HG03095 (cell line): ENCODE data around the gene ZNF732.
"Not testable (repeated sequence)": the region's sequence is repeated elsewhere in the genome, so short reads cannot be mapped to it uniquely, and the experiment has no call there.

Source experiments
- ATAC-seq: cut with Tn5 transposase; IDR thresholded peaks from one replicate; pipeline ENCODE4 v1.9.1; 2021; ENCODE audit warnings: moderate library complexity; ENCODE audit not compliant: unreplicated experiment

The ZNF732 gene

DNA sequence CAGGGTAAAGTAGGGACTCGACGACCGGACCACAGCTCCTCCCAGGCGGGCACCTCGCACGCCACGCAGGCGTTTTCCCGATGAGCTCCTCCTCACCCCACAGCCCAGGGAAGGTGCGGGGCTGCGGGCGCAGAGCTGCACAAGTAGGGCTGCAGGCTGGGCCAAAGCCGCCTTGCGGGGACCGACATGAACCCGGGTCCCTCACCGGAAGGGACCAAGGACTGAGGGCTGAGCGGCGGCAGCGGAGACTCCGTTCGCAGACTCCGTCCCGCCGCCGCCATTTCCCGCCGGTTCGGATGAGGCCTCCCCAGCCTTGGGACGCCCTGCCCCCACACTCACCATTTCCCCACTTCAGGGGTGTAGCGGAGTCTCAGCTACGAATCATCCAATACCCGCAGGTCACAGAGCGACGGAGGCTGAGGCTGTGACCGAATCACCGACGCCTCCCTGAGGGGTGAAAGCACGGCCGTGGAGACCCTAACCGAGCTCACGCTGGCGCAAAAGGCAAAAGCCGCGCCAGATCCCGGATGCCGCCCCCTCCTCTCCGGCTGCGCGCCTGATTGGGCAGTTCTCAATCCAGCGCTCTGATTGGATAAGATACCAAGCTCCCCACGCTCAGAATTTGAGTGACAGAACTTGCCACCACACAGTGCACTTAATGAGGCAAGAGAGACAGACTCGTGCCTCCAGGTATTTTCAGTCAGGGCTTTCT lies at the start of gene ZNF732:
Gene ZNF732, minus strand, starts transcription at position 506 of the 712 bp plus-strand sequence. Its CDS starts 164 bp downstream, at position 342.
- ATAC-seq = no peak

DNA sequence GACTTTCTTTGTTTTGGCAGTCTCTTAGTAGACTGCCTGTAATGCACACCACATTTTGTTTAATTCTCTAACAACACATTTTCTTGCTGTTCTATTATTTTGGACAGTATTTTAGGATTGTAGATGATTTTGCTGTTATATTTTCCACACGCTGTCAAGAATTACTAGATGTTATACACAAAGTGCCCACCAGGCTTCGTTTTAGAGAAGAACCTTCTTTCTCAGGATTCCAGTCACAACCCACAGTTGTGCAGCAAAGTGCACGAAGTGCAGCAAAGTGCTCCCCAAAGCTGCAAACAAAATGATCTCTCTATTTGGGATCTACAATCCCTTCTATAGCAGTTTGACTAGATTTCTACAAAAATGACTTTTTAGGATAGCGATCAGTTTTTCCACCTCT lies 34.7 kb upstream of the ZNF732 start:
- no peak for ATAC-seq

DNA sequence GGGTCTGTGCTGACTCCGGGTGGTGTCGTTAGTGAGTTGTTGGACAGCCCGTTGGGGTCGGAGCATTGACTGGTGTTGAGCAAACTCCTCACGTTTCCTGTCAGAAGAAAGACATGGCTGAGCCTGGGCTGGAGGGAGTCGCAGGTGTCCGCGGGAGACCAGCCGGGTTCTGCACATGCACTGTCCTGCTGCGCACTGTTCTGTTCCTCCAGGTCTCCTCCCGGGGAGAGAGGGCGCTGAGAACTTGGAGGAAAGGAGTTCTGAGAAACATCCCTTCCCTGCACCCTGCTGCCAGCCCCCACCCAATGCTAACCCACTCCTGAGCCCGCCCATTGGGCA lies 33.5 kb upstream of the ZNF732 start:
- no peak for ATAC-seq

DNA sequence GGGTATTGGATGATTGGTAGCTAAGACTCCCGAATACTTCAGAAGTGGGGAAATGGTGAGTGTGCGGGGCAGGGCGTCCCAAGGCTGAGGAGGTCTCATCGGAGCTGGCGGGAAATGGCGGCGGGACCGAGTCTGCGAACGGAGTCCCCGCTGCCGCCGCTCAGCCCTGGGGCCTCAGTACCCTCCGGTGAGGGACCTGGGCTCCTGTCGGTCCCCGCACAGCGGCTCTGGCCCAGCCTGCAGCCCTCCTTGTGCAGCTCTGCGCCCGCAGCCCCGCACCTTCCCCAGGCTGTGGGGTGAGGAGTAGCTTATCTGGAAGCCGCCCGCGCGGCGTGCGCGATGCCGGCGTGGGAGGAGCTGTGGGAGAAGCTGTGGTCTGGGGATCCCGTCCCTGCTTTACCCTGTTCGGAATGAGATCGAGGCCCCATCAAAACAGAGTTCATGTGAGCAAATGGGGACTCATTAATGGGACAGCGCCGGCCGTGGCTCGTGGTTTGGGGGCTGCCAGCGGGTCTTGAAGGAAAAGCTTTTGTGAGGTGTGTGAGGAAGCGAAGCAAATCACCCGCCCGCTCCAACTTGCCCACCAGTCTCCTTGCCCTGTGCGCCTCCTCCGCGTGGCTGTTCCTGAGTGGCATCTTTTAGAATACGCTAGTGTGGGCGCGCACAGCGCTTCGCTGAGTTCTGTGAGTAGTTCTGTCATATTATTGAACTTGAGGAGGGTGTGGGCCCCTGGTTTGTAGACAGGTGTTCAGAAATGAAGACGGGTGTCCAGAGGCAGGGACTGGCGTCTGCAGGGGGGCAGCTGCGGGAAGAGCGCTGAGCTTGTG lies 32.9 kb upstream of the ZNF732 start:
- ATAC-seq = peak; percentile 29

DNA sequence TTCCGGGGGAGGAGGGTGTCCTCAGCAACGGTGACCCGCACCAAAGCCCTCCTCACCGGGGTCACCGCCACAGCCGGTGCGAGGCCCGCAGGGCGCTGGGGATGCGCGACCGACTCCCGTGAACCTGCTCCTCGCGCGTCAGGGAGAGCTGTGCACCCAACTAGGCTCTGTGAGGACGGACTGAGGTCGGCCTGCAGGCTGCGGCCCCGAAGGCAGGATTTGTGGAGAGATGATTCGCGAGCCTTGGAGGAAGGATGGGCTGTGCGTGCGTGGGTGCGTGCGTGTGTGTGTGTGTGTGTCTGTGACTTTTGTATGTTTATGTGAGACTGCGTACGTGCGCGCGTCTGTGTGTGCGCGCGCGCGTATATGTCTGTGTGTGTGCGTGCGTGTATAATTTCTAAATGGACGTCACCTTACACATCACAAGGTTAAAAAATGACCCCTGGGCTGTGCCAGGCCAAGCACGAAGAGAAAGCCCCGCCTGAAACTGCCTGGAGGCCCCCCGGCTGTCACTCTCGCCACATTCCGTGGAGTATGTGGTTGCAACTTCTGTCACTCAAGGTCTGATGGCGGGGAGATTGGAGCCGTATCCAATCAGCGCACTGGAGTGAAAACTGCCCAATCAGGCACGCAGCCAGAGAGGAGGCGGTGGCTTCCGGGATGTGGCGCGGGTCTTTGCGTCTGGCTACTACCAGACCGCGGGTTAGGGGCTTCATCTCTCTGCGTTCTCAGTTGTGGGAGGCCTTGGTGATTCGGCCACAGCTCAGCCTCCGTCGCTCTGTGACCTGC lies 32.1 kb upstream of the ZNF732 start, which contains the start of gene ZNF141:
Gene ZNF141, plus strand, starts transcription at position 672 of the 789 bp plus-strand sequence. CDS start 170 bp downstream, outside the sequence.
- peak; percentile 94 for ATAC-seq

DNA sequence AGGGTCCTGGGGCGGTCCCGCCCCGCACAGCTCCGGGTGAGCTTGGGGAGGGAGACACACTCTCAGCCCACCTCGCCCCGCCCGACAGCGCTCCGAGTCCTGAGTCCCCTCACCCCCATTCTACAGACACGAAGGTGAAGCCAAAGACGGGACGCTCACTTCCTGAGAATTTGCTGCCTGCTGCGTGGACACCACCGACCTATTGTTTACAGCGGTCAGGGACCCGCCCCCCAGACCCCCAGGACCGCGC lies 31.5 kb upstream of the ZNF732 start:
- ATAC-seq = no peak

DNA sequence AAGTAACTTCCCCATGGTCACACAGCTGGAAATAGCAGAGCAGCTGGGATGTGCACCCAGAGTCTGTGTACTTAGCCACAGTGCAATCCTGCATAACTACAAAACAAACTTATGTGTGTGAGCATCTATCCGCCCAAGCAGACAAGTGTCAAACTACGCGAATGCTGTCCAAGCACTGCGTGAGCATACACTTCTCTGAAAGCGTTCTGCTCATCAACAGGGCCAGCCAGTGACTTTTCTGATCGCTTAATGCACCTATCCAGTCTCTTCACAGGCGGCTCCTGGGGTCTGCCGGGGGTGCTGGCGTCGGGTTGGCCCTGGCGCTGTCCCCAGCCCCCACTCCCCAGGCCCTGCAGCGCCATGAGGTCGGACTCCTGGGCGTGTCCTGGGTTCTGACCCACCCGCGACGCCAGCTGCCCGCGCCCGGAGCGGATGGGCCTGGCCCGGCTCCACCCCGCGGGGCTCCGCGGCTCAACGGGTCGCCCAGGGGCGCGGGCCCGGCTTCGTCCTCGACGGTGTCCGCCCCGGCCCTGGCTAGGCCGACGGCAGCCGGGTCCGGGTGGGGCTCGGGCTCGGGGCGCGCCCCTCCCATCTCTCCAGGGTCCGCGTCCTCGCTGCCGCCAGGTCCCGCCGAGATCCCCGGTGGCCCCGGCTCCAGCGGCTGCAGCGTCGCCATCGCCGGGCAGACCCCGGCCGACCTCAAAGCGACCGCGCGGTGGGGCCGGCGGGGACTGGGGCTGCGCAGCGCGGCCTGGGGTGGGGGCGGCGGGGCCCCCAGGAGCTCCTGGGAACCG lies 31.0 kb upstream of the ZNF732 start:
- no peak for ATAC-seq

DNA sequence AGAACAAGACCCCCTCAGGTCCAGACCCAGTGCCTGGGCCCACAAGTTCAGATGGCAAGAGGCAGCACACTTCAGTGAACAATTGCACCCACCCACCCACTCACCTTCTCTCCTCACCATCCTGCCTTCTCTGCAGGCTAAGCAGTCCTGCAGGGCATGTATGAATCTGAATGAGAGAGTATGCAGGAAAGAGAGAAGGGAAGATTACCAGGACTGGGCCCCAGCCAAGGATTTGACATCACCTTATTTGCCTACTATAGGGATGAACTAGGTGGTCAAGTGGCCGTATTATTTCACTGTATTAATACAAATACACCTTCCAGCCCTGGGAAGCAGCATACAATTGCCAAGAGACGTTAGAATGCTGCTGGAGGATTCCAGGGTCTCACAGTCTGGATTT lies 30.2 kb upstream of the ZNF732 start:
- ATAC-seq = no peak

DNA sequence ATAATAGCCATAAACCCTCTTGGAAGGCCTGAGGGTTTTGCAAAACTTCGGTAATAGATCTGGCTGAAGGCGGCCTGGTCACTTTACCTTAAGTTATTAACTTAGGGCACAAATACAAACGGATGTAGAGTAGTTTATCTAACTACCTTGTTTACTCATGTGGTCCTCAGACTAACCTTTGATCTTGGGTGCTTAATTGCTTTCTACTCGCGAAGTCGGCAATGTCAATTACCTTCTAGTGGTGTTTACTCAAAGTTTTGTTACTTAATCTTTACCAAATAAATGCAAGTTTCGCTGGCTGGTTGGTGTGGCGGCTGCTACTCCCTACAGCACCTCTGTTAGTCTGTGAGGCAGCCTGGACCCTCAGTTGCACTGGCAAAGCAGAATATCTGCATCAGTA lies 23.5 kb upstream of the ZNF732 start:
- ATAC-seq = no peak

DNA sequence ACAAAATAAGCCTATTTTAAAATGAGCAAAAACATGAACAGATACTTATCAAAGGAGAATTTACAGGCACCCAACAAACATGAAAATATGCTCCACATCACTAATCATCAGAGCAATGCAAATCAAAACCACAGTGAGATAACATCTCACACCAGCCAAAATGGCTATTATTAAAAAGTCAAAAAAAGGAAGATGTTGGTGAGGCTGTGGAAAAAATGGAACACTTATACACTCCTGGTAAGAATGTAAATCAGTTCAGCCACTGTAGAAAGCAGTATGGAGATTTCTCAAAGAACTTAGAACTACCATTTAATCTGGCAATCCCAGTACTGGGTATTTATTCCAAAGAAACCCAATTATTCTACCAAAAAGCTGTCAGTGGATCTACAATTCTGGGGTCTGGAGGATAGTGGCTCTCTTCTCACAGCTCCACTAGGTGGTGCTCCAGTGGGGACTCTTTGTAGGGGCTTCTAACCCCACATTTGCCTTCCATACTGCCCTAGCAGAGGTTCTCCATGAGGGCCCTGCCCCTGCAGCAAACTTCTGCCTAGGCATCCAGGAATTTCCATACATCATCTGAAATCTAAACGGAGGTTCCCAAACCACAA lies 9.1 kb upstream of the ZNF732 start:
- ATAC-seq = no peak

DNA sequence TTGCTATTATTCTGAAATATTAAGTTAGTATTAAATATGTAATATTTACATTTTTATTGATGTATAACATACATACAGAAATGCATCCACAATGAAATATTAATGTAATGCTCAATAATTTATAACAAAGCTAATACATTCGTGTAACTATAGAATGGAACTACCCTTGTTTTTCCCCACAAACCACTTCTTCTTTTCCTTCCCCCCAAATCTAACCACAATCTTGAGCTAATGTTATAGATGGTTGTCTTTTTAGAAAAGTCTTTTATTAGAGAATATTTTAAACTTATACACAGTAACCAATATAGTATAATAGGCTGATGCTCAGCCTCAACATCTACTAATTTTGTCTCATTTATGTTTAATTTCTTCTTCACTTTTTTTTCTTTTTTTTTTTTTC lies 4.5 kb upstream of the ZNF732 start:
- ATAC-seq = no peak

DNA sequence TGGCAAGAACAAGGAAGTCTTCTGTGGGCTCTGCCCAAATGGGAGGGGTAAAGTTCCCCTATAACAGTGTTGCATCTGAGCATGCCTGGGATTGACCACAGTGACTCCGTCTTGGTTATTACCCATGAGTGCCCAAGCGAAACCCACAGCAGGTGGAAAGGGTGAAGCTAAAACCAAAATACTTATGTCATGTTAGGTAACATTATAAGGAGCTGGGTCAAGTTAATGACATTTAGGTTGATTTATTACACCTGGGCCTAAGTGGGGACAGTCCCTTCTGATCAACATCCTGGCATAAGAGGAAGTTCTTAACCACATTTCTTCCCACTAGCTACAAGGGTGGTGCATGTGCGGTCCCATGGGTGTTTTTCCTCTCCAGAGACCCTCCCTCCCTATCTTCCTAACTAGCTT lies 1.3 kb upstream of the ZNF732 start:
- ATAC-seq = peak; percentile 67

DNA sequence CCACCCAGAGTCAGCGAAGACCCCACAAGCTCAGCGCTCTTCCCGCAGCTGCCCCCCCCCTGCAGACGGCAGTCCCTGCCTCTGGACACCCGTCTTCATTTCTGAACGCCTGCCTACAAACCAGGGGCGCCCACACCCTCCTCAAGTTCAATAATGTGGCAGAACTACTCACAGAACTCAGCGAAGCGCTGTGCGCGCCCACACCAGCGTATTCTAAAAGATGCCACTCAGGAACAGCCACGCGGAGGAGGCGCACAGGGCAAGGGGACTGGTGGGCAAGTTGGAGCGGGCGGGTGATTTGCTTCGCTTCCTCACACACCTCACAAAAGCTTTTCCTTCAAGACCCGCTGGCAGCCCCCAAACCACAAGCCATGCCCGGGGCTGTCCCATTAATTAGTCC lies 758 bp downstream of the ZNF732 start:
- ATAC-seq = not testable (repeated sequence)

DNA sequence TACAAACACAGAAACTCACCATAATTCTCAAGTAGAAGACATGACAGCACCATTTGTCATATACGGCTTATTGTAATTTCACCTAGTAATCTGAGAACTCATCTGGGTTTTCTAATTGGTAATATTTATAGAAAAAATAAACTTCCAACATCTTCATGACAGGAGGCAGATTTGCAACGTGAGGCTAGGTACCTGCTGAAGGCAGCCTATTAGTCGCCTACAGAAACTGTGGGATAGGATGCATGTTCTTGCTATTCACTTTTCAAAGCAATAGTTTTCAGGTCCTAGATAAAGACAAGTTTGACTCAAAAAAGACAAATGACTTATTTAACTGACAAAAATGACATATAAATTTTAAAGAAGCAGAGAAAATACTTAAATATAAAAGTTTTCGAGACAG lies 2.9 kb downstream of the ZNF732 start:
- ATAC-seq = no peak

DNA sequence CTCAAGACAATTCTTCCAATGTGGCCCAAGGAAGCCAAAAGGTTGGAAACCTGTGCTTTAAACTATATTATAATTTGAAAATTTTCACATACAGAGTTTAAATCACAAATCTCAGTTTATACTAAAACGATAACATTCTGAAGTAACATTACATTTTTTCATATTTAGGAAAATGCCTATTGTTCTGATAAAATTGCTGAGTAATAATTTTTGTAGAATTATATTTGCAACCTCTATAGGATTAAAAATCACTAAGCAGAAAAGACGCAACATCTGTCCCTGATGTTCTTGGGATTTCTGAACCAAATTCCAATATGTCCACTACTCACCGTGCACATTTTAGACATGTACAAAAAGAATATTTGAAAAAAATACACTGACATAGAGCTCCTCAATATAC lies 10.5 kb downstream of the ZNF732 start:
- no peak for ATAC-seq

DNA sequence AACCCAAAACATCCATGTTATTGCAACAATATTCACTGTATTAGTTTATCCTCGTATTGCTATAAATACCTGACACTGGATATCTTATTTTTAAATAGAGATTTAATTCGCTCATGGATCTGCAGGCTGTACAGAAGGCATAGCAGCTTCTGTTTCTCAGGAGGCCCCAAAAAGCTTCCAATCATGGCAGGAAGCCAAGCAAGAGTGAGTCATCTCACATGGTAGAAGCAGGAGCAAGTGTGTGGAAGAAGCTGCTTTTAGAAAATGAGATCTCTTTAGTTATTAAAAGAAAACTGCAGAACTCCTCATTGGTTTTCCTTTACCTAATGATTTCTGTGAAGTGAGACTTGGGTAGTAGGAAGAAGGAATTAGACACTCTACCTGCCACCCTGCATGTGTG lies 16.4 kb downstream of the ZNF732 start:
- ATAC-seq = no peak

DNA sequence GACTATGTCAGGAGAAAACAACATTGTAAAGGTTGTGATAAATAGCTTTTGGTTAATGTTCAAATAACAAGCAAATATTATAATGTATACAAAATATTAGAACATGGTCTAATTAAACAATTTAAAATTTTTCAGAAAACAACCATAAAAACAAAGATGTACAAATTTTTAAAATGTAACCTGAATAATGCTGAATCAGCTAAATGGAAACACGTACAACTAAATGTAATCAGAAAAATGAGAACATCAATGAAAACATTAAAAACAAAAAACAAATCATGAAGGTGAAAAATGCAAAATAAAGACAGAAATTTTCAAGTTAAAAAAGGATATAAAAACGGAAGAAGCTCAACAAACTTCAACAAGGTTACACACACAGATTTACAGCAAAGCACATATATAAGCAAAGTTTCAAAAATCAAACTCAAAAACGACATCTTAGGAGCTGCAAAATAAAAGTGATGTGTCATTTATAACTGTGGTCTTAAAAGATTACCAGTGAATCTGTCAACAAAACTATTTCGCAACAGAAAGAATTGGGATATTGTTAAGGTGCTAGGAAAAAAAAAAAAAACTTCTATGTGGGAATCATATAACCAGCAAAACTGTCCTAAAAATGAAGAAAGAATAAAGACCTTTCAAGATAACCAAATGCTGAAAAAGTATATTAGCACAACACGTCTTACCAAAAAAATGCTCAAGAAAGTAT lies 31.8 kb downstream of the ZNF732 start:
- ATAC-seq = no peak

DNA sequence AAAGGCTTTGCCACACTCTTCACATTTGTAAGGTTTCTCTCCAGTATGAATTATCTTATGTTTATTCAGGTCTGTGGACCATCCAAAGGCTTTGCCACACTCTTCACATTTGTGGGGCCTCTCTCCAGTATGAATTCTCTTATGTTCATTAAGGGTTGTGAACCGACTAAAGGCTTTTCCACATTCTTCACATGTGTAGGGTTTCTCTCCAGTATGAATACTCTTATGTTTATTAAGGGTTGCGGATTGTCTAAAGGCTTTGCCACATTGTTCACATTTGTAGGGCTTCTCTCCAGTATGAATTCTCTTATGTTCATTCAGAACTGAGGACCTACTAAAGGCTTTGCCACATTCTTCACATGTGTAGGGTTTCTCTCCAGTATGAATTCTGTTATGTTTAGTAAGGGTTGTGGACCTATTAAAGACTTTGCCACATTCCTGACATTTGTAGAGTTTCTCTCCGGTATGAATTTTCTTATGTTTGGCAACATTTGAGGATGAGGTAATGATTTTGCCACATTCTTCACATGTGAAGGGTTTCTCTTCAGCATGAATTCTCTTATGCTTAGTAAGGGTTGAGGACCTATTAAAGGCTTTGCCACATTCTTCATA lies 33.7 kb downstream of the ZNF732 start:
- no peak for ATAC-seq

DNA sequence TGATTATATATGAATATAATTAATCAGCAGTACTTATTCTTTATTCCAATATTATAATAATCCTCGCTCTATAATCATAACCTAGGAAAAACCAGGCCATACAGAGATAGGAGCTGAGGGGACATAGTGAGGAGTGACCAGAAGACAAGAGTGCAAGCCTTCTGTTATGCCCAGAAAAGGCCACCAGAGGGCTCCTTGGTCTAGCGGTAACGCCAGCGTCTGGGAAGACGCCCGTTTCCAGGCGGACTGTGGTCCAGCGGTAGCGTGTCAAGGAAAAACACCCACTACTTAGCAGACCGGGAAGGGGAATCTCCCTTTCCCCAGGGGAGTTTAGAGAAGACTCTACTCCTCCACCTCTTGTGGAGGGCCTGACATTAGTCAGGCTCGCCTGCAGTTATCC lies 46.0 kb downstream of the ZNF732 start:
- ATAC-seq = not testable (repeated sequence)

DNA sequence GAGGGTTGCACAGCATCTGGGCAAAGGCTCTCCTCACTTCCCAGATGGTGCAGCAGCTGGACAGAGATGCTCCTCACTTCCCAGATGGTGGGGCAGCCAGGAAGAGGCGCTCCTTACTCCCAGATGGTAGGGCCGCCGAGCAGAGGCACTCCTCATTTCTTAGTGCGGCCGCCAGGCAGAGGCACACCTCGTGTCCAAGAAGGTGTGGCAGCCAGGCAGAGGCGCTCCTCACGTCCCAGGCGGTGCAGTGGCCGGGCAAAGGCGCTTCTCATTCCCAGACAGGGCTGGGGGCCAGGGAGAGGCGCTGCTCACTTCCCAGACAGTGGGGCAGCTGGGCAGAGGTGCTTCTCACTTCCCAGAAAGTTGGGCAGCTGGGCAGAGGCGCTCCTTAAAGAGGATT lies 48.8 kb downstream of the ZNF732 start:
- ATAC-seq = no peak
